CD4-positive, alpha-beta T cell (primary cell): ENCODE results near the gene DMRTC2. TPM values are rescaled to one million over a fixed set of nuclear protein-coding genes. Genes with fewer than 3 reads are reported as not detected.

Source experiments
- ATAC-seq: fragments of 200-7000 bp; cut with Tn5 transposase; one replicate; pipeline ENCODE4 v1.10.0; 2022; ENCODE audit warnings: mild to moderate bottlenecking; ENCODE audit not compliant: poor library complexity
- CTCF ChIA-PET: fragments of 350-600 bp; sonication (Branson Sonifier 250); formaldehyde crosslinking; loops from one replicate; lab custom pipeline; 2021; ENCODE audit warnings: antibody characterized with exemption, inconsistent platforms; lab: Charles Lee
- POLR2A ChIA-PET: fragments of 350-600 bp; sonication (Branson Sonifier 250); formaldehyde crosslinking; loops from one replicate; lab custom pipeline; 2021; ENCODE audit warnings: antibody characterized with exemption, inconsistent platforms; lab: Charles Lee
- DNase-seq, 14 experiments: peaks; one replicate each; pipeline ENCODE4 v3.0.0-alpha.2; 2013 to 2020; ENCODE audit warnings: mixed read lengths in 2 of 14
- H3K27ac ChIP-seq, 2 donors: one replicate each; pipeline versions ENCODE4 v1.5.1 to v1.7.0; 2013; ENCODE audit warnings: low read length in 2 of 2, low read depth in 1 of 2, mild to moderate bottlenecking in 1 of 2
- H3K27me3 ChIP-seq, 2 experiments: 1 replicate in 1 of 2; 2 replicates in 1 of 2; pipeline versions ENCODE4 v1.6.1 to v1.7.0; 2013; ENCODE audit warnings: low read length in 2 of 2, control low read depth in 1 of 2, mild to moderate bottlenecking in 1 of 2, moderate library complexity in 1 of 2; ENCODE audit not compliant: insufficient read depth in 2 of 2, control insufficient read depth in 1 of 2
- H3K36me3 ChIP-seq: one replicate; pipeline ENCODE4 v1.6.1; 2013; ENCODE audit warnings: low read length, control low read depth; ENCODE audit not compliant: insufficient read depth
- H3K4me1 ChIP-seq: one replicate; pipeline ENCODE4 v1.6.1; 2013; ENCODE audit warnings: low read length, control low read depth; ENCODE audit not compliant: insufficient read depth
- H3K4me3 ChIP-seq: one replicate; pipeline ENCODE4 v1.5.1; 2013; ENCODE audit warnings: mild to moderate bottlenecking, low read length, moderate library complexity
- H3K9me3 ChIP-seq, 2 experiments: 1 replicate in 1 of 2; 2 replicates in 1 of 2; pipeline versions ENCODE4 v1.6.1 to v1.7.0; 2013; ENCODE audit warnings: low read length in 2 of 2, mild to moderate bottlenecking in 2 of 2, control low read depth in 1 of 2, moderate library complexity in 1 of 2; ENCODE audit not compliant: control insufficient read depth in 1 of 2, insufficient read depth in 1 of 2
- H3K27ac Mint-ChIP-seq: one replicate; pipeline ENCODE4 v1.8.0; 2020; ENCODE audit warnings: mixed read lengths
- H3K27me3 Mint-ChIP-seq: one replicate; pipeline ENCODE4 v1.8.0; 2021; ENCODE audit warnings: mixed read lengths
- H3K36me3 Mint-ChIP-seq: one replicate; pipeline ENCODE4 v1.8.0; 2021; ENCODE audit warnings: low read depth, mixed read lengths
- H3K4me1 Mint-ChIP-seq: one replicate; pipeline ENCODE4 v1.8.0; 2021; ENCODE audit warnings: low read depth, mixed read lengths
- H3K4me3 Mint-ChIP-seq: one replicate; pipeline ENCODE4 v1.8.0; 2020; ENCODE audit warnings: mild to moderate bottlenecking, mixed read lengths
- H3K9me3 Mint-ChIP-seq: one replicate; pipeline ENCODE4 v1.8.0; 2020; ENCODE audit warnings: mixed read lengths
- intact Hi-C, 2 experiments: fragments of 100-400 bp; cut with DNase I in 1 of 2; cut with micrococcal nuclease in 1 of 2; formaldehyde crosslinking; loops; one replicate each; pipeline versions ENCODE4 v1.15.1 to v1.9.0; 2023 to 2025; cut with DNase I, micrococcal nuclease
- total RNA-seq, 174 experiments: library from RNA in 2 of 174; stranded (reverse) in 2 of 174; gene quantifications; one replicate each; pipeline ENCODE4 v1.2.3 and lab custom pipeline; 2021 to 2026
- TF ChIP-seq, protein P1 (sequence below): fragments of 200-600 bp; IDR thresholded peaks from one replicate; pipeline ENCODE4 v1.8.0; 2022; ENCODE audit warnings: antibody characterized with exemption, mild to moderate bottlenecking

Gene DMRTC2
- total RNA-seq, 2 experiments from 2014 or later, result not detected

DNA sequence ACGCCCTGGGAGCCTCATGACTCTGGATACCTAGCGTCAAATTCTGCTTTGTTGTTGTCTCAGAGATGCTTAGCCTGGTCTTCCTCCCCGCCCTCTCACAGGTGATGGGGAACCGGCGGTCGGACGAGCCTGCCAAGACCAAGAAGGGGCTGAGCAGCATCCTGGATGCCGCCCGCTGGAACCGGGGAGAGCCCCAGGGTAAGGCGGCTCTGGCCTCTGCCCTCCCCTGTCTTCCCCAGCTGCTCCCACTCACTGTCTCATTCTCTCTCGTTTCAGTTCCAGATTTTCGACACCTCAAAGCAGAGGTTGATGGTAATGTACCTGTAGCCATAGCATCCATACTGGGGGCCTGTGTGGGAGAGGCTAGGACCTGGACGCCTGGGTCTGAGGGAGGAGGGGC, 49.5 kb downstream of the DMRTC2 start:
- no peak for DNase-seq
- CTCF ChIA-PET, result no interaction called here
- Histone ChIP-seq H3K9me3 (no peaks in the 10 kb centered on the region), H3K36me3 (peaks cover 90% of the 10 kb centered on the region), H3K4me3 (no peak overlapping the region), H3K27ac (peak overlapping the region; percentile 24 to 60), H3K27me3 (no peaks in the 10 kb centered on the region), H3K4me1 (peaks cover 85% of the 10 kb centered on the region)
- Mint-ChIP-seq H3K27ac (peak overlapping the region; percentile 76), H3K4me3 (no peak overlapping the region), H3K27me3 (no peaks in the 10 kb centered on the region), H3K9me3 (no peaks in the 10 kb centered on the region), H3K36me3 (peaks cover 83% of the 10 kb centered on the region), H3K4me1 (peaks cover 57% of the 10 kb centered on the region)
- no peak for ATAC-seq
- TF ChIP-seq, protein P1, sequence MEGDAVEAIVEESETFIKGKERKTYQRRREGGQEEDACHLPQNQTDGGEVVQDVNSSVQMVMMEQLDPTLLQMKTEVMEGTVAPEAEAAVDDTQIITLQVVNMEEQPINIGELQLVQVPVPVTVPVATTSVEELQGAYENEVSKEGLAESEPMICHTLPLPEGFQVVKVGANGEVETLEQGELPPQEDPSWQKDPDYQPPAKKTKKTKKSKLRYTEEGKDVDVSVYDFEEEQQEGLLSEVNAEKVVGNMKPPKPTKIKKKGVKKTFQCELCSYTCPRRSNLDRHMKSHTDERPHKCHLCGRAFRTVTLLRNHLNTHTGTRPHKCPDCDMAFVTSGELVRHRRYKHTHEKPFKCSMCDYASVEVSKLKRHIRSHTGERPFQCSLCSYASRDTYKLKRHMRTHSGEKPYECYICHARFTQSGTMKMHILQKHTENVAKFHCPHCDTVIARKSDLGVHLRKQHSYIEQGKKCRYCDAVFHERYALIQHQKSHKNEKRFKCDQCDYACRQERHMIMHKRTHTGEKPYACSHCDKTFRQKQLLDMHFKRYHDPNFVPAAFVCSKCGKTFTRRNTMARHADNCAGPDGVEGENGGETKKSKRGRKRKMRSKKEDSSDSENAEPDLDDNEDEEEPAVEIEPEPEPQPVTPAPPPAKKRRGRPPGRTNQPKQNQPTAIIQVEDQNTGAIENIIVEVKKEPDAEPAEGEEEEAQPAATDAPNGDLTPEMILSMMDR, result no peak
- intact Hi-C loops, result no loop called here
- POLR2A ChIA-PET, result no interaction called here

DNA sequence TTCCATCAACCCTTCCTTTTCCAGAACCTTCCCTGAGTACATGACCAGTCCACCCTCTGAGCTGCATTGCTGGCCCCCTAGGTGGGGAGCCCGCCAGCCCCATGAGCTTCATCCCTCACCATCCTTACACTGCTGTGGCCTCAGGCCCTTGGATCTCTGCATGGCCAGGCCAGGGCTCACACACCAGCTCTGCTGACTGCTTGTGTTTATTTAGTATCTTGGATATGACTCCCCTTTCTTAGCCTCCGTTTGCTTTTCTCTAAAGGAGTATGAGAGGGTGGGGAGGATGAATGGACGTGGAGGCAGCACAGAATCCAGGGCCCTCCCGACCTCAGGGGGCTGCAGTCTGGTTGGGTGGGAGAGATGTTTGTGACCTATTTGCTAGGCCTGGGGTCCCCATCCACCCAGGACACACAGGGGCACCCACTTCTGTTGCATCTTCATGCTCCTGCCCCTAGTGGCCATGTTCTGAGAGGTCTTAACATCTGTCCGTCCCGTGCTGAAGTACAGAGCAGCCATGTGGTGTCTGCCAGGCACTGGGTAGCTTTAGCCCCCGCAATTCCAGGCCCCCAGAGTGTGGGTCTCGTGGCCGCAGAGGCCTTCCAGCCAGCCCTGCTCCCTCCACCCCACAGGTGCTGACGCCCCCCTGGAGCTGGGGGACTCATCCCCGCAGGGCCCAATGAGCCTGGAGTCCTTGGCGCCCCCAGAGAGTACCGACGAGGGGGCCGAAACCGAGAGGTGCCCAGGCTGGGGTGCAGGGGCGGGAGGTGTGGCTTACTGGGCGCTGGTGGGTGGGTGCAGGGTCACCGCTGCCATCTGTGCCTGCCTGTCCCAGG, 51.1 kb downstream of the DMRTC2 start:
- TF ChIP-seq, protein P1, result no peak

DNA sequence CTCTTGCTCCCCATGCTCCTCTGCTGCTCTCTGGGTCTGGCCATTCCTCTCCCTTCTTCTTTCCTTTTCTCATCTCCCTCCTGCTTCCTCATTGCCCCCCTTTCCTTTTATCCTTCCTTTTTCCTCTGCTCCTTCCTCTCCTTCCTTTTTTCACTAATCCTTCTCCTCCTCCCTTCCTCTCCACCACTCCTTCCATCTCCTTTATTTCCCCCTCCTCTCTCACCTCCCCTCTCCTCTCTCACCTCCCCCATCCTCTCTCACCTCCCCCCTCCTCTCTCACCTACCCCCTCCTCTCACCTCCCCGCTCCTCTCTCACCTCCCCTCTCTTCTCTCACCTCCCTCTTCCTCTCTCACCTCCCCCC, 51.7 kb downstream of the DMRTC2 start:
- peak overlapping the region; percentile 89 for H3K27ac Mint-ChIP-seq
- peaks cover 81% of the 10 kb centered on the region for H3K36me3 Mint-ChIP-seq
- H3K4me3 Mint-ChIP-seq, result no peak overlapping the region
- TF ChIP-seq, protein P1, result no peak
- peaks cover 59% of the 10 kb centered on the region for H3K4me1 Mint-ChIP-seq
- Histone ChIP-seq H3K4me3 (no peak overlapping the region), H3K27ac (peak overlapping the region in 1 of 2 donors; percentile 24), H3K36me3 (peaks cover 87% of the 10 kb centered on the region), H3K4me1 (peaks cover 65% of the 10 kb centered on the region), H3K27me3 (no peaks in the 10 kb centered on the region), H3K9me3 (no peaks in the 10 kb centered on the region)
- H3K9me3 Mint-ChIP-seq, result no peaks in the 10 kb centered on the region
- no peaks in the 10 kb centered on the region for H3K27me3 Mint-ChIP-seq
- POLR2A ChIA-PET, result interaction anchor here (1.2 to 1.7 kb wide), 3 partner anchors 8 to 24 kb away, joined by 3 to 7 read pairs (median 6); no protein-coding TSS in a partner anchor
- intact Hi-C loops, result no loop called here
- CTCF ChIA-PET, result interaction anchor here (1.1 kb wide), 1 partner anchor 55 kb away, joined by 3 read pairs; no protein-coding TSS in a partner anchor
- ATAC-seq (peak; percentile 10), DNase-seq (no peak)

More for the DNA sequence above, 51.1 kb downstream of the DMRTC2 start:
- no peaks in the 10 kb centered on the region for H3K27me3 ChIP-seq
- H3K36me3 ChIP-seq, result peaks cover 88% of the 10 kb centered on the region
- ChIA-PET POLR2A (interaction anchor here (0.6 to 1.7 kb wide), 5 partner anchors 8 to 32 kb away, joined by 3 to 7 read pairs (median 4); partner anchors contain the start of gene ERFL), CTCF (interaction anchor here (1.1 to 1.2 kb wide), 2 partner anchors 23 to 56 kb away, joined by 3 read pairs; no protein-coding TSS in a partner anchor)
- H3K4me1 ChIP-seq, result peaks cover 69% of the 10 kb centered on the region
- Mint-ChIP-seq H3K4me1 (peaks cover 61% of the 10 kb centered on the region), H3K27me3 (no peaks in the 10 kb centered on the region), H3K36me3 (peaks cover 83% of the 10 kb centered on the region), H3K27ac (peak overlapping the region; percentile 89), H3K4me3 (peak overlapping the region; percentile 68), H3K9me3 (no peaks in the 10 kb centered on the region)
- H3K9me3 ChIP-seq, result no peaks in the 10 kb centered on the region
- H3K27ac ChIP-seq, result peak overlapping the region; percentile 24 to 60
- no peak for DNase-seq
- peak; percentile 47 for ATAC-seq
- H3K4me3 ChIP-seq, result no peak overlapping the region
- intact Hi-C loops, result no loop called here
